H7 (cell line): ENCODE measurements around the gene MOB2. TPM values are rescaled to one million over a fixed set of nuclear protein-coding genes. Genes with fewer than 3 reads are reported as not detected.

Source experiments
- DNase-seq: peaks from one replicate; pipeline ENCODE4 v3.0.0; 2012
- H3K27me3 ChIP-seq: 2 replicates; pipeline ENCODE4 v1.6.0; 2011; ENCODE audit warnings: mild to moderate bottlenecking, low read length; ENCODE audit not compliant: control insufficient read depth, insufficient read depth
- H3K36me3 ChIP-seq: replicated peaks from 2 replicates; pipeline ENCODE4 v1.5.1; 2011; ENCODE audit warnings: low read length; ENCODE audit not compliant: control insufficient read depth, insufficient read depth
- H3K4me3 ChIP-seq: 2 replicates; pipeline ENCODE4 v1.5.1; 2011; ENCODE audit warnings: low read depth, mild to moderate bottlenecking, control low read depth, low read length, moderate library complexity; ENCODE audit not compliant: insufficient read depth
- total RNA-seq: library from RNA; depleted of rRNA; stranded (reverse); fragments of >200 nt; shearing (Covaris generic); gene quantifications from 2 replicates; pipeline ENCODE4 v1.2.3, GENCODE V29; 2014

The MOB2 gene
- total RNA-seq, 1 experiment from 2014 or later = 20.2 TPM

DNA sequence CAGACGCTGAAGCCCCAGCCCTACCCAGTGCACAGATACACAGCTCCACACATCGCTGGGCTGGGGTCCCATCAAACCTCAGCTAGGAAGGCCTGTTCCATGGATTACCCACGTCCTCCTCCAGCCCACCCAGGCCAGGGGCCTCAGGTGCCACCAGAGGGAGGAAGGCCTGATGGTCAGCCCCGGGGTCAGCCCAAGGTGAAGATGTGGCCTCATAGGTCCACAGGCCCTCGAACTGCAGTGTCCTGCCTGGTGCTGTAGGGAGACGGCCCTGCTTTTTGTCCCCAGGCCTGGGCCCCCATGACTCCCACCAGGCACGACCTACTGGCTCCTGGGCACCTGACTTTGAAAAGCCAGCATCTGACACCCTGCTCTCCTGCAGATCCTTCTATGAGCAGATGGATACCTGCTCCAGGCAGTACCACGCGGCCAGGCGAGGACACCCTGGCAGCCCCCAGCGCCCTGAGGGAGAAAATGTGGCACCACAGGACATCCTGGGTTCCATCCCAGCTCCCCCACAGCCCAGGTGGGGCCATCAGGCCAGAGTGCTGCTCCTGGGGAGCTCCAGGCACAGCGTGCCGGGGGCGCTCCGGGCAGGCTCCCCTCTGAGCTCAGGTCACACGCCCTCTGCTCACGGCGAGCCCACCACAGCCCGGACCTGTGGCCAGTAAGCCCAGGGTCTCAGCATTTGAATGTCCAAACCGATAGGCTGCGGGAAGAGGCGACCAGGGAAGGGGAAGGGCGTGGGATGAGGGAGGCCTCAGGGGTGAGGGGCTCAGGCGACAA, 15.8 kb upstream of the MOB2 start:
- Histone ChIP-seq H3K4me3 (no peak overlapping the region), H3K27me3 (no peaks in the 10 kb centered on the region), H3K36me3 (no peaks in the 10 kb centered on the region)
- DNase-seq = no peak

GRCh38 chr11:1501421-1502167, 15.0 kb upstream of the MOB2 start:
- Histone ChIP-seq H3K27me3 (no peaks in the 10 kb centered on the region), H3K36me3 (no peaks in the 10 kb centered on the region), H3K4me3 (no peak overlapping the region)
- no peak for DNase-seq

GRCh38 chr11:1500466-1501420, 14.2 kb upstream of the MOB2 start:
- DNase-seq = no peak
- Histone ChIP-seq H3K27me3 (no peaks in the 10 kb centered on the region), H3K4me3 (no peak overlapping the region), H3K36me3 (no peaks in the 10 kb centered on the region)

DNA sequence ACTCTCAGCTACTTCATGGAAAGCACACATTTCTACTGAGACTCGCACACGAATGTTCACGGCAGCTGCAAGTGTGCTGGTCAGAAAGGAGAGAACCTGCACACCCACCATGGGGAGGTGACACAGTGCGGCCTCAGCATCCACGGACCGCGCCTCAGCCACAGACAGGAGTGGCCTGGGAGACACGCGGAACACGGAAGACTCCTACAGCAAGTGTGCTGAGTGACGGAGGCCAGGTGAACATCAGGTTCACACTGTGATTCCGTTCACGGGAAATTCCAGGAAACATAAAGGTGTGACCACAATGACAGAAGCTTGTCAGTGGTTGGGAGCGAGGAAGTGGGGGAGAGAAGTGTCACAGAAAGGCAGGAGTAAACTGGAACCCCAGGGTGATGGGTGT, 13.3 kb upstream of the MOB2 start:
- DNase-seq = no peak
- H3K4me3 ChIP-seq = no peak overlapping the region
- no peaks in the 10 kb centered on the region for H3K27me3 ChIP-seq
- no peaks in the 10 kb centered on the region for H3K36me3 ChIP-seq

GRCh38 chr11:1499261-1499890, 12.8 kb upstream of the MOB2 start:
- DNase-seq = no peak

GRCh38 chr11:1498262-1498661, 11.7 kb upstream of the MOB2 start:
- DNase-seq = no peak
- Histone ChIP-seq H3K36me3 (no peaks in the 10 kb centered on the region), H3K4me3 (no peak overlapping the region), H3K27me3 (no peaks in the 10 kb centered on the region)

More at GRCh38 chr11:1499261-1499890, 12.8 kb upstream of the MOB2 start:
- Histone ChIP-seq H3K36me3 (no peaks in the 10 kb centered on the region), H3K27me3 (no peaks in the 10 kb centered on the region), H3K4me3 (no peak overlapping the region)

GRCh38 chr11:1497600-1497999, 11.0 kb upstream of the MOB2 start:
- no peak for DNase-seq
- no peaks in the 10 kb centered on the region for H3K36me3 ChIP-seq
- no peak overlapping the region for H3K4me3 ChIP-seq
- no peaks in the 10 kb centered on the region for H3K27me3 ChIP-seq

DNA sequence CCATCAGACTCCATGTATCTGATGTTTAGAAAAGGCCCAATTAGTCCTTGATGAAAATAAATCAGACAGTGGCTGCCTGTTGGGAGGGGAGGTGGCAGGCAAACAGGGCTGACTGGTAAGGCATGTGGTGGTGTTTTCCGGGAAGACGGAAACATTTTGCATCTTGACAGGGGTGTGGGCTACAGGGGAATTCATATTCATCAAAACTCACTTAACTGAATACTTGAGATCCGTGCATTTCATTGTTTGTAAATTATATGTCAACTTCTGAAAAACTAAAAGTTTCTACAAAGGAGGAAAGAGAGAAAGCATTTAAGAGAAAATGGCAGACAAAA, 10.1 kb upstream of the MOB2 start:
- DNase-seq = no peak

DNA sequence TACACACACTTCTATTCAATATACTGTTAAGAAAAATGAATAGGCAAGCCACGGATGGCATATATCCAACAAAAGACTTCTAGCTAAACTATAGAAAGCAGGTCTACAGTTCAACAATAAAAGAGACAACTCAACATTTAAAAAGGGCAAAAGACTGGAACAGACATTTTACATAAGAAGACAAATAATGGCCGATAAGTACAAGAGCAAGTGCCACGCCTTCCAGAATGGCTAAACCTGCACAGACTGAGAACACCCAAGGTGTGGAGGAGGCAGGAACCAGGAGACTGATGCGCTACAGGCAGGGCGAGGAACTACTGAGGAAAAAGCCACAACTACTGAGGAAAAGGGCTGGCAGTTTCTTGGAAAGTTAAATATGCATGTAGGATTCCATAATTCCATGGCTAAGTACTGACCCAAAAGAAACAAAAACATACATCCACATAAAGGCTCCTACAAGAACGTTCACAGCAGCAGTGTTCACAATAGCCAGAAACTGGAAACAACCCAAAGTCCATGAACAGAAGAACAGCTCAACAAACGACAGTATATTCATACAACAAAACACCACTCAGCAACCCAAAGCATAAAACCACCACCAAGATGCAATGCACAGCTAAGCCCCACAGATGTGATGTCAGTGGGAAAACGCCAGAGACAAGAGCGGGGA, 9.6 kb upstream of the MOB2 start:
- Histone ChIP-seq H3K4me3 (no peak overlapping the region), H3K27me3 (no peaks in the 10 kb centered on the region), H3K36me3 (no peaks in the 10 kb centered on the region)
- no peak for DNase-seq

More for the DNA sequence above, 10.1 kb upstream of the MOB2 start:
- Histone ChIP-seq H3K36me3 (no peaks in the 10 kb centered on the region), H3K27me3 (no peaks in the 10 kb centered on the region), H3K4me3 (no peak overlapping the region)

DNA sequence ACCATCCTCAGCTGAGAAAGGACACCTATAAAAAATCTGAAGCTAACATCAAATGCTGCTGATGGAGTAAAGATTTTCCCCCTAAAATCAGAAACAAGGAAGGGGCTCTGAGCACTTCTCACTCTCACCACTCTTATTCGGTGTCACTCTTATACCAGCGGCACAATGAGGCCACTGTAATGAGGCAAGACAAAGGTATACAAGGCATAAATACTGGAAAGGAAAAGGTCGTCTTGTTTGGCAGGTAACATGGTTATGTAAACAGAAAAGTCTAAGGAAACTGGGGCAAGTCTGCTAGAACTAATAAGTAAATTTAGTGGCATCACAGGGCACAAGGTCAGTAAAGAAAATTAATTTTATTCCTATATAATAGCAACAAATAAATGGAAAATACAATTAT, 8.1 kb upstream of the MOB2 start:
- DNase-seq = no peak
- Histone ChIP-seq H3K27me3 (no peaks in the 10 kb centered on the region), H3K4me3 (no peak overlapping the region), H3K36me3 (no peaks in the 10 kb centered on the region)

- Histone ChIP-seq H3K27me3 (no peaks in the 10 kb centered on the region), H3K36me3 (no peaks in the 10 kb centered on the region)
Observed at GRCh38 chr11:1493650-1494244, 7.2 kb upstream of the MOB2 start.

GRCh38 chr11:1491379-1491778, 4.8 kb upstream of the MOB2 start:
- no peak for DNase-seq
- no peaks in the 10 kb centered on the region for H3K36me3 ChIP-seq

More at GRCh38 chr11:1493650-1494244, 7.2 kb upstream of the MOB2 start:
- H3K4me3 ChIP-seq = no peak overlapping the region
- no peak for DNase-seq

DNA sequence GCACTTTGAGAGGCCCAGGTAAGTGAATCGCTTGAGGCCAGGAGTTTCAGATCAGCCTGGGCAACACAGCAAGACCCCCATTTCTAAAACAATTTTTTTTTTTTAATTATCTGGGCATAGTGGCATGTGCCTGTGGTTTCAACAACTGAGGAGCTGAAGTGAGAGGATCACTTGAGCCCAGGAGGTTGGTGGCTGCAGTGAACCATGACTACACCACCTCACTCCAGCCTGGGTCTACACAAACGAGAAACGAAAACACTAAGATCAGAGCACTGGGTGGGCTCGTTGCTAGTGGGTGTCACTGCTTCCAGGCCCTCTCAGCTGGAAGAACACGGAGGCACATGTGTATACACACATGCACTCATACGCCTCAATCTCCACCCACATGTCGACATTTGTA, 4.1 kb upstream of the MOB2 start:
- Histone ChIP-seq H3K36me3 (no peaks in the 10 kb centered on the region), H3K4me3 (no peak overlapping the region), H3K27me3 (no peaks in the 10 kb centered on the region)
- DNase-seq = no peak

More at GRCh38 chr11:1491379-1491778, 4.8 kb upstream of the MOB2 start:
- Histone ChIP-seq H3K4me3 (no peak overlapping the region), H3K27me3 (no peaks in the 10 kb centered on the region)
